Prostate gland (tissue), 2 donors: ENCODE results near the gene ZNF765. TPM values are rescaled to one million over a fixed set of nuclear protein-coding genes. Genes with fewer than 3 reads are reported as not detected.

ENCODE experiments used
- small RNA-seq, 2 donors: library from RNA; depleted of rRNA; stranded (forward); fragments of <200 nt; gene quantifications; one replicate each; pipeline ENCODE3, GENCODE V24; 2016
- total RNA-seq, 2 donors: library from RNA; depleted of rRNA; stranded (reverse); fragments of >200 nt; gene quantifications; one replicate each; pipeline ENCODE4 v1.1.0, GENCODE V29; 2016

ZNF765 gene
- total RNA-seq, 2 donors from 2014 or later = 12.5 to 23.0 TPM

Small RNA genes lying within 50 kb of the gene (small RNA-seq; reads per million reads assigned to genes)
- gene RPL39P36 = 0 reads per million in 2 donors

Other genes with a start within 250 kb of the ZNF765 start
- gene ZNF347, start 236.1 kb upstream of the ZNF765 start, total RNA-seq = 10 to 100 TPM in 1 of 2 donors, 1 to 10 TPM in 1; 9.3 to 14.4 TPM
- 10 to 100 TPM in 1 of 2 donors, 1 to 10 TPM in 1; 4.7 to 26.1 TPM for gene ZNF665, start 201.8 kb upstream of the ZNF765 start, total RNA-seq
- 10 to 100 TPM; 28.1 to 35.8 TPM for gene ZNF677, start 140.3 kb upstream of the ZNF765 start, total RNA-seq
- gene VN1R2, start 136.9 kb upstream of the ZNF765 start, total RNA-seq = 1 to 10 TPM in 1 of 2 donors, not detected in 1; 1.2 TPM
- not detected for gene VN1R4, start 127.4 kb upstream of the ZNF765 start, total RNA-seq
- gene ZNF845, start 61.4 kb upstream of the ZNF765 start, total RNA-seq = 1 to 10 TPM; 6.5 to 7.8 TPM
- gene ZNF525, start 29.4 kb upstream of the ZNF765 start, total RNA-seq = 10 to 100 TPM in 1 of 2 donors, 1 to 10 TPM in 1; 7.8 to 20.4 TPM
- gene ZNF761, start 36.8 kb downstream of the ZNF765 start, total RNA-seq = 10 to 100 TPM; 48.3 to 51.7 TPM
- 1 to 10 TPM; 6.8 to 9.1 TPM for gene ZNF813, start 72.6 kb downstream of the ZNF765 start, total RNA-seq
- gene ZNF331, start 143.0 kb downstream of the ZNF765 start, total RNA-seq = 10 to 100 TPM; 30.6 to 39.6 TPM
- not detected for gene DPRX, start 236.8 kb downstream of the ZNF765 start, total RNA-seq